ENCODE data around the gene WDR81.

Gene WDR81

GRCh38 chr17:1776857-1777256, 52.4 kb downstream of the WDR81 start:
- no peak for DNase-seq (ENCODE audit: low read depth in 2 of 2, low spot score in 1 of 2)

GRCh38 chr17:1779571-1780131, 55.1 kb downstream of the WDR81 start:
- no peak for DNase-seq (ENCODE audit: low read depth in 2 of 2, low spot score in 1 of 2)

- no peak for DNase-seq (ENCODE audit: low read depth in 2 of 2, low spot score in 1 of 2)
Measured at GRCh38 chr17:1782171-1782567, 57.7 kb downstream of the WDR81 start.

- no peak for DNase-seq (ENCODE audit: low read depth in 2 of 2, low spot score in 1 of 2)
Measured at GRCh38 chr17:1783271-1783670, 58.8 kb downstream of the WDR81 start.

GRCh38 chr17:1783834-1784611, 59.5 kb downstream of the WDR81 start:
- no peak for DNase-seq (ENCODE audit: low read depth in 2 of 2, low spot score in 1 of 2)

GRCh38 chr17:1785930-1786329, 61.4 kb downstream of the WDR81 start:
- no peak for DNase-seq (ENCODE audit: low read depth in 2 of 2, low spot score in 1 of 2)

GRCh38 chr17:1786708-1787107, 62.2 kb downstream of the WDR81 start:
- no peak for DNase-seq (ENCODE audit: low read depth in 2 of 2, low spot score in 1 of 2)

GRCh38 chr17:1787301-1787902, 62.9 kb downstream of the WDR81 start:
- no peak for DNase-seq (ENCODE audit: low read depth in 2 of 2, low spot score in 1 of 2)
